Posterior cingulate gyrus (tissue), 11 donors: Measurements from ENCODE around the gene PIP4K2B.

ENCODE experiments used
- DNase-seq, 10 donors: peaks; one replicate each; pipeline versions ENCODE4 v3.0.0 to v3.0.0-alpha.2; 2020 to 2021; ENCODE audit warnings: mixed read lengths in 3 of 10
- intact Hi-C: fragments of 100-400 bp; cut with DNase I; formaldehyde crosslinking; loops from one replicate; pipeline ENCODE4 v1.15.1; 2023

The PIP4K2B gene

DNA sequence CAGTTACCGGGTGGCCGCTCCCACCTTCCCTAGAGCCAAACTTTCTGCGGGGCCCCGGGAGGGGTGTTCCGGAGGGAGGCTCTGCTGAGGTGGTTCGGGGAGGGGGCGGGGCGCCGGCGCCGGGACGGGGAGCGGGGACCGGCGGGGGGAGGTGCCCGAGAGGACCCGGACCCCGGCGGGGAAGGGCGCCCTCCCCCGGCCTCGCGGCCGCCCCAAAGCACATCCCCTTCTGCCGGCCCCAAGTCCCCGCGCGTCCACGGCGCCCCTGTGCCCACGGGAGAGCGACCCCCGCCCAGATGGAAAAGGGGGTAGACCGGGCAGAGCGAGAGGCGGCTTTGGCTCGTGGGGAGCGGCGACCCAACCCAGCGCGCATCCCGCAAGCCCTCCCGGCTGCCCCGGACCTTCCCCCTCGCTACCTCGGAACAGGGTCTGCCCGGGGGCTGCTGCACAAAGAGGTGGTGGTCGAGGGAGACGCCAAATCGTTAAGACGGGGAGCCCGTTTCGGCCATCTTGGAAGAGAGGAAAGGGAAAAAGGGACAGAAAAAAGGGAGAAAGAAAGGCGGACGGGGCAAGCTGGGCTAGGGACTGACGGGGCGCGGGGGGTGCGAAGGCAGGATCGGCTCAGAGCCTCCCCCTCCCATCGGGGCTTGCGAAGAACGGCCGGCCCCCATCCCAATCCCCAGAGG is 51.8 kb downstream of the PIP4K2B start:
- intact Hi-C loops: no loop called here
- DNase-seq: peak in 1 of 10 donors; percentile 81

DNA sequence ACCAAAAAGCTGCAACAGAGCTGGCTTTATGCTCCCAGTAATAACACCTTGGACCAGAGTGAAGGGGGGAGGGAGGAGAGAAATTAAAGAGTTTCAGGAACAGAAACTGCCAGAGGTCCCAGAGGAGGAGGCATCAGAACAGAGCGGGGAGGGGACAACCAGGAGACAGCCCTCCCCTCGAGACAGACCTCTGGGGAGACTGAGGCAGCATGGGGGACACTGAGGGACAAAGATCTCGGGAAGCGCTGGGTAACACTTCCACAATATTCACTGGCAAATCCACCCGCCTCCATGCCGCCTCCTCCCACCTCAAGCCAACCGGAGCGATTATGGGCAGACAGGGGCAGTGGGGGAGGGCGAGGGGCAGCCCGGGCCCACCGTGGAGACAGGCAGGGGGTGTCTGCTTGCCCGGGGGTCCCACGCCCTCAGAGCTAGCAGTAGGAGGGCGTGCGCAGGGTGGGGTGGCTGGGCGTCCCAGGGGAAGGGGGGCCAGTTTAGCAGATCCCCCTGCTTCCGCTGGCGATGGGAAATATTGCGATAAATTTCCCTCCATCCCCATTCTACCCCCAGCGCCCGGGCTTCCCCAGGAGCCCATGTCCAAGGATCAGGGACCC is 52.4 kb downstream of the PIP4K2B start:
- intact Hi-C loops: no loop called here
- peak in 1 of 10 donors; percentile 74 for DNase-seq

DNA sequence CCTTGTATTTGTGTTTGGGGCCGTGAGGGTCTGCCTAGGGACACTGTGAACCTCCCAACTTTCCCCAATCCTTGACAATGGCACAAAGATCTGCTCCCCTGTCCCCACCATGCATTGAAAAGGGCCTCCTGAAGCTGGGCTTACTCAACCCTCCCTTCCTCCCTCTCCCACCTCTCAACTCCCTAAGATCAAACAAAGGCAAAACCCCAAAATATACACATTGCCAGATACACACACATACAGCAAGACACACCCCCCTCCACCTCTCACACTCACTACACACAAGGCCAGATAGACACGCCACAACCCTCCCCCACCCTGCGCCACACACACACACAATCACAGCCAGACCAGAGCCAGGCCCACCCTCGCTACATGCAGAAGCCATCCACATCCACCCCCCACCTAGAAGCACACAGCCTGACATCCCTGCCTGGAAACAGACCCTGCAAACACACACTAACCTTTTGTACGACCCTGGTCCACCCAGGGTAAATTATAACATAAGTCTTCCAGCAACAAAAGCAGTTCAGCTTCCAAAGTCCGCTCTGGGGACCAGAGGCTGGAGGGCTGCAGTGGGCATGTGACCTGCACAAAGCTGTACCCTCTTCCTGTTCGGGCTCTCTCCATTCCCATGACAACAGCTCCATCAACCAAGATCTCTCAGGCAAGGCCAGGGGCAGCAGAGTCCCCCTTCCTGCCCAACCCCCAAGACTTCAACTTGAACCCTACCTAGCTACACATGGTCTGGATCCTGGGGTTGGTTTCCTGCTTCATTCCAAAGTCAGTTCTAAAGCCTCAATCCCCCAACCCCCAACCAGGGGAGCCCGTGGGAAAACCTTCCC is 53.1 kb downstream of the PIP4K2B start:
- peak in 1 of 10 donors; percentile 43 for DNase-seq
- intact Hi-C loops: no loop called here

DNA sequence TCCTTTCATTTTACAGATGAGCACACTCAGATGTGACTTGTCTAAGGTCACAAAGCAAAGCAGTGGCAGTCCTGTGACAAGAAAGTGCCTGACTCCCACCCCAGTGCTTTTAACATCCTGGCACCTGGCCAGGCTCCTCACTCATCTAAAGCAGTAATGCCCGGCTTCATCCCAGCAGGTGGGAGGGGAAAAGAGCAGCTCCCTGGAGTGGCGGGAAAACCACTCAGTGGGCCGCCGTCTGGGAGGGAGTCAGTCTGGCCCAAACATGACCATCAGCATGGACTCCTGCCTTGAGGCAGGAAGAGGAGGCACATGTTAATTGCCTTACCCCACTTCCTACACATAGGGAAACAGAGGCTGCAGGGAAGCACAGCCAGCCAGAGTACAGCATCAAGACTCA is 53.8 kb downstream of the PIP4K2B start:
- intact Hi-C loops: no loop called here

DNA sequence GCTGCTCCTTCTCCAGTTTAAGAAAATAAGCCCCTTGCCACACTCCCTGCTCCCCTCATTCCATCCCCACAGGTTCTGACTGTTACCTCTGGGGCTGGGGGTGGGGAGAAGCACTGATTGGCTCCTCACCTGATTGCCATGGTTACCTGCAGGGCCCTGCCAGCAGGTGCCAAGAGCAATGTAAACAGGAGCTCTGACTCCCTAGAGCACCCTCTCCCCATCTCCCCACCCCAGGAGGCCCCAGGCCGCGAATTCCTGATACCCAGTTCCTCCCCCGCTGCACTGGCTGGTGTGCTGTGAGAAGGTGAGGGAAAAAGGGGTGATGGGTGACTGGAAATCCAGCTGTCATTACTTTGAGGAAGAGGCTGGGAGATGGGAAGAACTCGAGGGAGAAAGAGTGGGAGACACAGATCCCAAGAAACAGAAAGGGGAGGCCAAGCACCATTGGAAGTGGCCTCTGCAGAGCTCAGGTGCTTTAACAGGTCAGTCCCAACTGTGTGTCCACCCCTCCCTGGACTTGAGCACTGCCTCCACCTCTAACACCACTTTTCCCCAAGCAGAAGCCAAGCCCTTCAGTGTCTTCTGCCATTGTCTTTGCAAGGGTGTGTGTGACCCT is 55.7 kb downstream of the PIP4K2B start:
- peak in 2 of 10 donors; percentile 24 to 43 for DNase-seq
- intact Hi-C loops: no loop called here

More for the DNA sequence above, 53.8 kb downstream of the PIP4K2B start:
- DNase-seq: peak in 1 of 10 donors; percentile 73

DNA sequence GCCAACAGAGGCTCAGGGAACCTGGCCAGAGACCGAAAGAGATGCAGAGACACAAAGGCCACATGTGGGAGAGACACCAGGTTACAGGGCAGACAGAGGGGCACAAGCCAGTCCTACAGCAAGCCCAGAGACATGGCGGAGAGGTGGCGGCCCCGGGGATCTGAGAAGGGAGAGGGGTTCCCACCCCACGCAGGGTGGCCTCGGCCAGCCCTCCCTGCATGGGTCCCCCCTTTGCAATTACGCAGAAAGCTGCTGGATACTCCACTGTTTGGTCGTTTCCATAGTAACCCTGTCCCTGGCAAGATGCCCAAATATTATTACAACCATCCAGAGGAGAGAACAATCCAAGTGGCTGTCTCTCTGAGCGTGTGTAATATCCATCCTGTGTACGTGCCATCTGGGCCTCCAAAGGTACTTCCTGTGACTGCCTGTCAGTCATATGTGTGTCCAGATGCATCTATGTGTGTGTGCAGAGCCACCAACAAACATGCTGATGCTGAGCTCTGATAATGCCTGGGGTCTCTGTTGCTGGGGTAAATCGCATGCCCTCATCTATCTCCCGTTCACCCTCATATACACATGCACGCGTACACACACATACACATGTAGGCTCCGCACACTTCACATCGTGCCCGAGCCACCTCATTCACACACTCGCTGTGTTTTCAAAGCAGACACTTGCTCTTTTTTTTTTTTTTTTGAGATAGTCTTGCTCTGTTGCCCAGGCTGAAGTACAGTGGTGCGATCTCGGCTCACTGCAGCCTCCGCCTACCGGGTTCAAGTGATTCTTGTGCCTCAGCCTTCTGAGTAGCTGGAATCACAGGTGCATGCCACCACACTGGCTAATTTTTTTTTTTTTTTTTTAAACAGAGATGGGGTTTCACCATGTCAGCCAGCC is 56.7 kb downstream of the PIP4K2B start:
- intact Hi-C loops: no loop called here
- peak in 2 of 10 donors; percentile 61 to 70 for DNase-seq

DNA sequence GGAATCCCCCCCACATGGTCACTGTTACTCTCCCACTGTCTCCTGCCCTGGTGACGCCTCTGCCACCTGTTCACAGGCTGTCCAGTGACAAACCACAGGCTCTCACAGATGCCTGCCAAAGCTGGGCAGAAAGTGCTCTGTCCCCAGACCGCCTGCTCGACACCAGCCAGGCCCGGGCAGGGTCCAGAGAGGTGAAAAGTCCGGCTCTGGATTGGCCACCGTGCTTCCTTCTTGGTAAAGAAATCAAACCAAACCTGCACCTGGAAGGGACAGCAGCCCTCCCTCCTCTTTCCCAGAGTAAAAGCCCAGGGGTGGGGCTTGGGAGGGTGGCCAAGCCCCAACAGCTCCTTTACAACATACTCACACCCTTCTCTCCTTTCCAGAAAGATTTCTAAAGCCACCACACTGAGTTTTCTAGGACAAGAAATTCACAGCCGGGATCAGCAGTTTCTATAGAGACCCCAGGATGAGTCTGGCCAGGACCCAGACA is 57.4 kb downstream of the PIP4K2B start:
- DNase-seq: peak in 1 of 10 donors; percentile 49
- intact Hi-C loops: no loop called here

DNA sequence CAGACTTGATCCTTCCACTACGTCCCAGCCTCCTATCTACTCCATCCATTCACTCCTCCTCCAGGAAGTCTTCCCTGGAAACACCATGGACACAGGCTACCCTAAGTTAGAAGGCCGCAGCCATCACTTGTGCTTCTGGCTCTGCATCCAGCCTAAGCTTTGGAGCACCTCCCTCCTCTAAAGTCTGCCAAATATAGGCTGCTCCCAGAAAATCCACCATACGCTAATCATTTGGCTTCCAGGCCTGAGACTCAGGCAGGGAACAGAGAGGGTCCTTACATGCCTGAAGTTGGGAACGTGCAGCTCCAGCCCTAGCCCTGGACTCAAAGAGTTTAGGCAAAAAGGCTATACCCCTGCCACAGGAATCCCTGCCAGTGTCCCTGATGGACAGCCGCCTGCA is 57.9 kb downstream of the PIP4K2B start:
- DNase-seq: peak in 1 of 10 donors; percentile 39
- intact Hi-C loops: no loop called here

DNA sequence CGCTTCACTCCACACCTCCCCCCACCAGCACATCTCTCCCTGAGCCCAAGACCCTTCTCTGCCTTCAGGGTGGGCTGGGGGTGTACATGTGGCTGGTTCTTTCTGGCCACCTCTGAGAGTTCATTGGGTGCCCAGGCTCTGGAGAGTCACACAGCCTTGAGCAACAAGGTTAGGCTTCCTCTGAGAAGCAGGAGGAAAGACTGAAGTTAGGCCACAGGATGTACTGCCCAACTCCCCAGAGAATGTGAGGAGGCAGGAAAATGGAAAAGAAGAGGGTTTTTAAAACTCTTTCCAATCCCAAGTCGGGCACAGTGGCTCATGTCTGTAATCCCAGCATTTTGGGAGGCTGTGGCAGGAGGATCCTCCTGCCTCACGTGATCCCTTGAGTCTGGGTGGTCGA is 58.5 kb downstream of the PIP4K2B start:
- DNase-seq: no peak
- intact Hi-C loops: no loop called here

DNA sequence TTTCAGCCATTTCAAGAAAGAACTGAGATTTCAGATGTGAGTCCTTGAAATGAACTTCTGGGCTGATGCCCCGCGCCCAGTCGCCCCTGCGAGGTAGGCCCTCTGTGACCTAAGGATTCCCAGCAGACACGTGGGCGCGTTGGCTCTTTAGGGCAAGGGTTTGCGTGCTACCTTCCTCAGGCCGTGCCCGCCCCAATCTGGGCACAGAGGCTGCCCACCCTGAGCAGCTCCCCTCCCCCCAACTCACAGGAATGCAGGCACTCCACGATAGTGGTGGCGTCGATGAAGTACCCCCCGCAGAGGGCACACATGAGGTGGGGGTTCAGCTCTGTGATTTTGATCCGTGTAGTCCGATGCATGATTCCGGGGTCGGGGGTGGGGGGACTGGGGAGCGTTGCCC is 59.3 kb downstream of the PIP4K2B start:
- peak in 1 of 10 donors; percentile 47 for DNase-seq
- intact Hi-C loops: no loop called here

DNA sequence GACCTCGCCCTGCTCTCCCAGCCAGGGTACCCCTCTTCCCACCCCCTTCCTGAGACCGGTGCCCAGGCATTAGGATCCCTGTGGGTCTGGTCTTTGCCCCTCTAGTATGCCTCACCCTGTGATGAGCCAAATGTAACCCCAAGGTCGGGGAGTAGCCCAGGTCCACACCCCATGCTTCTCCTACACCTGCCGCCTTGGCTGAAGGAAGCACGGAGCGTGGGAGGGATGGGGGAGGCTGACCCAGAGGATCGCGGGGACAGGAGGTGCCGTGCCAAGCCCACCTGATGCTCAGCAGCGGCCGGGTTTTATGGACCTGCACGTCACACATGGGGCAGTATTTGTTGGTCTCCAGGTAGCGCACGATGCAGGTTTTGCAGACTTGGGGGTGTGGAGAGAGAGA is 60.1 kb downstream of the PIP4K2B start:
- intact Hi-C loops: no loop called here
- peak in 1 of 10 donors; percentile 65 for DNase-seq

DNA sequence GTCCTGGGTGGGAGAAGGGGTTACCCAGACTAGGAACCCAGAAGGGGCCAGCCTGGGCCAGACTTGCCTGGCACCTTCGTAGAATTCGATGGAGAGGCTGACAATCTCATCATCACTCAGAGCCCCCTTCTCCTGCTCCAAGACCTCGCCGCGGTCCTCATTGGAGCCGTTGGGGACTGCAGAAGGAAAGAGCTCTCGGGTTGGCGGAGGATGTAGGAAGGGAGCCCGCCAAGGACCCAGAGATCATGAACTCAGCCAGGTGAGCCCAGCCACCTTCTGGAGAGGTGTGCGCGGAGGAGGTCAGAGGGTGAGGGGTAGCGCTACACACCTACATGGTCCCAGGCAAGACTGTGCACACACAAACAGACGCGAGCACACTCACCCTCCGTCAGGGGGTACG is 60.7 kb downstream of the PIP4K2B start:
- DNase-seq: peak in 1 of 10 donors; percentile 65
- intact Hi-C loops: no loop called here

DNA sequence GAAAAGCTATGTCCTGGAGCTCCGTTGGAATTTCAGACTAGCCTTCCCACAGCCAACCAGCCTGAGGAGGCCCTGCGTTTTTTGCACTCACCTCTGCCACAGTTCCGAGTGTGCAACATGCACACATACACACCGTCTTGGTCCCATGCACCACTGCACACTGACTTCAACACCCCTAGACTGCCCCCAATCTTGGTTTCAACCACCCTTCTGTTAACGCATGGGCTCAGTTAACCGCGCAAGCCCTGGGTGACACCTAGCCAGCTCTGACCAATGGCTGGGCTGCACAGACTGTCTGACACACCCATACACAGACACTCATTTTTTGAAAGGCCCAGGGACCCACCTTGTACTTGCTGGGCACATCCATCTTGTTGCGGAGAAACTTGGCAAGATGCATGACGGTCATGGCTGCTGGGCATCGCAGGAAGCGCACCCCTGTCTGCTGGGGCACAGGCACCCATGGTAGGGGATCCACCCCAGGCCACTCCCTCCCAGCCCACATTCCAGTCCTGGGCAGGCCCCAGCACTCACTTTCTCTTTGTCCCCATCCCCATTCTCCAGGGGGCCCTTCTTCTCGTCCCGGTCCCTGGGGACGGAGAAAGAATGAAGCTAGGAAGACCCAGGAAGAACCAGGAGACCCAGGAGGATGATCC is 61.2 kb downstream of the PIP4K2B start:
- intact Hi-C loops: no loop called here
- DNase-seq: no peak

DNA sequence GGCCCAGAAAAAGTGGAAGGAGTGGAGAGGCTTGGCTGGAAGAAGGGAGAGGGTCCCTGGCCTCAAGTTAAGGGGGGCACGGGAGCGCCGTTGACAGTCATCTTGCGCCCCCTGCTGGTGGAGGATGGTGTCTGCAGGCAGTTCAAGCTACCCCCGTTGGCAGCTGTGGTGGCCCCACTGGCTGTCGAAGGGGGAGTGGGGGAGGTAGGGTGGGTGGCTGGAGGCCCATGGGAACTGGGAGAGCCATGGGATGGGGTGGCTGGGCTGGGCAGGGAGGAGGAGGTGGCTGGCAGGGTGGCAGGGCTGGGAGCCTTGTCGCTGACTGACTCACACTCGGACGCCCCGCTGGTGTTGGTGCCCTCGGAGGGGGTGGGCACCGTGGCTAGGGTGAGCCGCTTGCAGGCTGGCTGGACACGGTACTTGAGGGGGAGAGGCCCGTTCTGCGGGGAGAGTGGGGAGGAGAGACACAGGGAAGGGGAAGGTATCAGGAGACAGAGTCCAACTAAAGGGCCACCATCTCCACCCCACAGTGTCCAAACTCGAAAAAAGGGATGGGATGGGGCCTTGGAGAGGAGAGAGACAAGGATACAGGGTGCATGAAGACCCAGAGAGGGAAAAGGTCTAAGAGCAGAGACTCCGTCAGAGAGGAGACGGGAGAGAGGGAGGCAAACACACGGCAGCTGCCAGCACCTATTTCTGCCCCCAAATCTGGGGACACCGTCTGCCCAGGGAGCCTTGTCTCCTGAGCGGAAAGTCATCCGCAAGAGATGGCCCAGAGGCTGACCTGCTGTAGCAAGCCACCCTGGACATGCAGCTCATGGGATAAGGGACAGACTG is 64.0 kb downstream of the PIP4K2B start:
- intact Hi-C loops: loop anchor here (1.0 kb wide), 1 partner anchor 58 kb away; no protein-coding TSS in a partner anchor

DNA sequence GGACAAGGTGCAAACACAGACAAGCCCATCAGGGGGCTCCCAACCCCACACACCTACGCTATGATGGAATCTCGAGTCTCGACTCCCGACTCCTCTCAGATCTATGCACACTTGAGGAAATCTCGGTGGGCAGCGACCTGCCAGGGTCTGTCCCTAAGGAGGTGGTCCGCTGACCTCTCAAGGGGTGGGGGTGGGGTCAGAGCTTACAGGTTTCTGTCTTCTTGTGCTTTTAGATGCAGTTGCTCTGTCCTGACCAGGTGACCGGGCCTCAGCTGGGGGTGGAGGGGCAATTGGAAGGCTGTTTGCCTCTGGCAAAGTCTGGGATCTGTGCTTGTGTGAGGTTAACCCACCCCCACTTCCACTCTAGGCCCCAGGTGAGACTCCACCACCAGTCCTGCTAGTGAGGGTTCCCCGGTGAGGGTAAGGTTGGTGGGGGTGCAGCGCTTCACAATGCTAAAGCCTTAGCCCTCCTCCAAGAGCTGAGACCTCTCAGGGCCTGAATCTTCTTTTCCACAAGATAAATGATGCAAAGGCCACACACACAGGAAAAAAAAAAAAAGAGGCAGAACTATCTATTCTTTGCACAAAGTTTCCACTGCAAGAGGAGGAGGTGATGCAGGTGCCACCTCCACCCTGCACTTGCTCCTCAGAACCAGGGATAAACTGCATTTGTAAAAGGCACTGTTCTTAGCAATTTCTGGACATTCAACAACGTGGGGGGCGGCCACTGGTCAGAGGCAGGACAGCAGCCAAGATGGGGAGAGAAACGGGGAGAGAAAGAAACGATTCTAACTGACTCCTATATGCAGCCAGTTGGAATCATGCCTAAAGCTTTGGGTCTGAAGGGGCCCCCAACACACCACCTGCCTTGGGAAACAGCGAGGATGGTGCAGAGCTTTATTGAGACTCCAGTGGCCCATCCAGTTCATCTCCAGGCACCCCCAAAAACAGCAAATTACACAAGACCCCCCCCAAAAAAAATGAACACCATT is 65.1 kb downstream of the PIP4K2B start:
- intact Hi-C loops: no loop called here
- DNase-seq: no peak

More for the DNA sequence above, 64.0 kb downstream of the PIP4K2B start:
- DNase-seq: peak in 9 of 10 donors; percentile 62 to 96 (median 73)

DNA sequence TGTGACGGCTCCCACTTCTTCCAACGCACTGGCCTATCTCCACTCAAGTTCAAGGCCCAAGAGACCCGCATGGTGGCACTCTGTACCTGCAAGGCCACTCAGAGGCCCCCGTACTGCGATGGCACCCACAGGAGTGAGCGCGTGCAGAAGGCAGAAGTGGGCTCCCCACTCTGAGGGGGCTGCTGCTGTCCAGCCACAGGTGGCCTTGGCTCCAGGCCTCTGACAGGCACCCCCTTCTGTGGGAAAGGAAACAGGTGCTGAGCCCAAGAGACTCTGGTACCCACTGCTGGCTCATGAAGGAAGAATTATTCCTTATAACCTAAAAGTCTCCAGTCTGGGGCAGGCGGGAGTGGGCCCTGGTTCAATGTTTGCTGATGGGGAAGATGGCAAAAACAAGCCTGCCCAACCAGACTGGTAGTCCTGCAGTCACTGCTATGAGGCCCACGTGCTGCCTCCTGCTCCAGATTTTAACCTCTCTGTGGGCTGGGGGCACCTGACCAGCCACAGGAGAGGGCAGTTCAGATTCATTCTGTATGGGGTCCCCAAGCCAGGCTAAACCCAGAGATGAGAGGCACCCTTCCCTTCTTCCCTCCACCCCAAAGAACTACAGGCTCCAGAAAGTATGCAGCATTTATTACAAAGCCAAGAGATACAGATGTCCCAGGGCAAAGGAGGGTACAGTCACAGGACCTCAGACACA is 65.9 kb downstream of the PIP4K2B start:
- no peak for DNase-seq
- intact Hi-C loops: no loop called here
